AG04450 (cell line): ENCODE data around the gene AKAP12. TPM values are rescaled to one million over a fixed set of nuclear protein-coding genes. Genes with fewer than 3 reads are reported as not detected.

Experiments used
- CTCF ChIA-PET: fragments of 300-600, 350-600 bp; formaldehyde crosslinking; extraction: SDS; loops from one replicate; lab custom pipeline; 2022; ENCODE audit warnings: antibody characterized with exemption, inconsistent platforms; lab: Charles Lee
- POLR2A ChIA-PET: fragments of 350-600 bp; formaldehyde crosslinking; extraction: SDS; loops from one replicate; lab custom pipeline; 2021; ENCODE audit warnings: antibody characterized with exemption, inconsistent platforms; lab: Yijun Ruan, JAX
- DNase-seq: peaks from one replicate; pipeline ENCODE4 v3.0.0-alpha.2; 2011; ENCODE audit warnings: low read depth, low spot score
- H3K27ac ChIP-seq: one replicate; pipeline ENCODE4 v1.5.1; 2012; ENCODE audit warnings: low read depth, low read length, control low read depth
- H3K27me3 ChIP-seq: one replicate; pipeline ENCODE4 v1.6.0; 2012; ENCODE audit warnings: low read length; ENCODE audit not compliant: control insufficient read depth, insufficient read depth
- H3K4me3 ChIP-seq: 2 replicates; pipeline ENCODE4 v1.5.1; 2011; ENCODE audit warnings: mild to moderate bottlenecking, low read depth, low read length, control low read depth
- H3K9me3 ChIP-seq: 2 replicates; pipeline ENCODE4 v1.5.1; 2012; ENCODE audit warnings: low read length; ENCODE audit not compliant: control insufficient read depth, insufficient read depth
- CTCF ChIP-seq: IDR thresholded peaks from 2 replicates; pipeline ENCODE4 v1.5.1; 2011; ENCODE audit warnings: low read depth, low read length, control low read depth, inconsistent platforms
- polyA plus RNA-seq: library from polyadenylated mRNA; depleted of rRNA; stranded (reverse); fragments of >200 nt; gene quantifications from 2 replicates; pipeline ENCODE4 v1.2.3, GENCODE V29; 2011

AKAP12 gene
- polyA plus RNA-seq, 1 experiment = 73.2 TPM

DNA sequence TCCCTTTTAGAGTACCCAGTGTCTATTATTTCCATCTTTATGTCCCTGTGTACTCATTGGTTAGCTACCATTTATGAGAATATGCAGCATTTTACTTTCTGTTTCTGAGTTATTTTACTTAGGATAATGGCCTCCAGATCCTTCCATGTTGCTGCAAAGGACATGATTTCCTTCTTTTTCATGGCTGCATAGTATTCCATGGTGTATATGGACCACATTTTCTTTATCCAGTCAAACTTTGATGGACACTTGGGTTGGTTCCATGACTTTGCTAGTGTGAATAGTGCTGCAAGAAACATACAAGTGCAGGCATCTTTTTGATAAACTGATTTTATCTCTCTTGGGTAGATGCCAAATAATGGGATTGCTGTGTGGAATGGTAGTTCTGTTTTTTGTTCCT is 96.2 kb downstream of the AKAP12 start:
- Histone ChIP-seq H3K27me3 (no peaks in the 10 kb centered on the region), H3K9me3 (no peaks in the 10 kb centered on the region), H3K27ac (no peak overlapping the region), H3K4me3 (no peak overlapping the region)
- CTCF ChIA-PET = interaction anchor here (0.6 to 13.1 kb wide), 11 partner anchors 10 to 520 kb away, joined by 3 to 178 read pairs (median 5); no protein-coding TSS in a partner anchor
- TF ChIP-seq CTCF = no peak
- no peak for DNase-seq
- POLR2A ChIA-PET = no interaction called here

DNA sequence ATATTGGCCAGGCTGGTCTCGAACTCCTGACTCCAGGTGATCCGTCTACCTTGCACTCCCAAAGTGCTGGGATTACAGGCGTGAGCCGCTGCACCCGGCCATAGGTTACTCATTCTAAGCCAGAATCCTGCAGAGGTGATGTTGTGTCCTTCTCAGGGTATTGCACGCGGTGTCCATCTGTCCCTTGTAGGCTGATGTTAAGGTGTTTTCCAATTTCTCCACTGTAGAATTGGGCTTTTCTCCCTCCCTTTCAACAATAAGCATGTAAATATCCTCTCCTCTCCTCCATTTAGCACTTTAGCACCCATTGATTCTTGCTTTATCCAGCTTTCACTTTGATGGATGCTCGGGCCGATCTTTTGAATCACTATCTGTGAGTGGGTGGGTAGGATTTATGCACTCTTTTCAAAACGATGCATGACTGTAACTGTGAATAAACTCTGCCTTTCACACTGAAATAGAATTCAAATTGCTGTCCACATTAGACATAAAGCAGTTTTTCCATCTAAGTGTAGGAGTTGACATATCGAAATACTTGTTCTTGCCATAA is 99.0 kb downstream of the AKAP12 start:
- no peak overlapping the region for H3K4me3 ChIP-seq
- no peak for DNase-seq
- CTCF ChIA-PET = interaction anchor here (13.1 kb wide), 1 partner anchor 446 kb away, joined by 178 read pairs; no protein-coding TSS in a partner anchor
- no peak overlapping the region for H3K27ac ChIP-seq
- peaks cover 4% of the 10 kb centered on the region; the same call in 1 of the 2 replicates for H3K9me3 ChIP-seq
- no peak for TF ChIP-seq CTCF
- no peaks in the 10 kb centered on the region for H3K27me3 ChIP-seq
- POLR2A ChIA-PET = no interaction called here

DNA sequence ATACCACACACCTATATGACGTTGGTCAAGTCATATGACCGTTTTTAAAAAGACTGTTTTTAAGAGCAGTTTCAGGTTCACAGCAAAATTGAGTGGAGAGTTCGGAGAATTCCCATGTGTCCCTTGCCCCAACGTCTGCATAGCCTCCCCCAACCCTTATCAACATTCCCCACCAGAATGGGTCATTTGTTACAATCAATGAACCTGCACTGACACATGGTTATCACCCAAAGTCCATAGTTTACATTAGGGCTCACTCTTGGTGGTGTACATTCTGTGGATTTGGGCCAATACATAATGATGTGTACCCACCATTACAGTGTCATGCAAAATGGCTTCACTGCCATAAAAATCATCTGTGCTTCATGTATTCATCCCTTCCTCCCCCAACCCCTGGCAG is 99.6 kb downstream of the AKAP12 start:
- CTCF ChIA-PET = interaction anchor here (13.1 kb wide), 1 partner anchor 447 kb away, joined by 178 read pairs; no protein-coding TSS in a partner anchor
- peaks cover 4% of the 10 kb centered on the region; the same call in 1 of the 2 replicates for H3K9me3 ChIP-seq
- TF ChIP-seq CTCF = no peak

DNA sequence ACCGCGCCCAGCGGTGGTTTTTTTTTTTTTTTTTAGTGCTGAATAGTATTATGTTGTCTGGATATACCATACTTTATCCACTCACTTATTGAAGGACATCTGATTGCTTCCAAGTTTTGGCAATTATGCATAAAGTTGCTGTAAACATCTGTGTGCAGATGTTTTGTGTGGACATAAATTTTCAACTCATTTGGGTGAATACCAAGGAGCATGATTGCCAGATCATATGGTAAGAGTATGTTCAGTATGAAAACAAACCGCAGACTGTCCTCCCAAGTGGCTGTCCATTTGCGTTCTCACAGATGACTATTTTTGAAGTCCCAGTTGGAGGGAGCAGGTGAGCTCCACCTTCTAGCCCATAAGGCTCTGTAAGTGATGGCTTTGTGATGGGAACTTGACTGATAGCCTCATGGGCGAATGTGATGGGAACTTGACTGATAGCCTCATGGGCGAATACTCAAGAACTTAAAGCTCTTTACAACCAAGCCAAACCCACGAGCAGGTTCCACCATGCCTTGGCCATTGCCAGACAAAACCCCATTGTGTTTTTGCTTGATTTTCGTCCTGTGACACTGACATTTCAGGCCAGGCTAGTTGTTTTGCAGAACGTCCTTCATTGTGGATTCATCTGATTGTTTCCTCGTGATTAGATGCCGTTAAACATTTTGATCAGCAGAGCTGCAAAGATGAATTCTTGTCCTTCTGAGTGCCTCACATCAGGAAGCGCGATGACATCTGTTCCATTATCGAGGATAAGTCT is 100.6 kb downstream of the AKAP12 start:
- ChIA-PET CTCF (interaction anchor here (13.1 kb wide), 1 partner anchor 448 kb away, joined by 178 read pairs; no protein-coding TSS in a partner anchor), POLR2A (interaction anchor here (0.7 kb wide), 1 partner anchor 214 kb away, joined by 3 read pairs; no protein-coding TSS in a partner anchor)
- Histone ChIP-seq H3K27ac (no peak overlapping the region), H3K27me3 (no peaks in the 10 kb centered on the region), H3K9me3 (peaks cover 4% of the 10 kb centered on the region; the same call in 1 of the 2 replicates), H3K4me3 (no peak overlapping the region)
- TF ChIP-seq CTCF = no peak
- DNase-seq = no peak

More for the DNA sequence above, 99.6 kb downstream of the AKAP12 start:
- no peak overlapping the region for H3K27ac ChIP-seq
- no peak overlapping the region for H3K4me3 ChIP-seq
- POLR2A ChIA-PET = no interaction called here
- no peaks in the 10 kb centered on the region for H3K27me3 ChIP-seq
- DNase-seq = no peak
